GM21390 (cell line): ENCODE results near the gene TSPOAP1.

Source experiments
- ATAC-seq: cut with Tn5 transposase; IDR thresholded peaks from one replicate; pipeline ENCODE4 v1.9.1; 2021; ENCODE audit not compliant: unreplicated experiment

The TSPOAP1 gene

DNA sequence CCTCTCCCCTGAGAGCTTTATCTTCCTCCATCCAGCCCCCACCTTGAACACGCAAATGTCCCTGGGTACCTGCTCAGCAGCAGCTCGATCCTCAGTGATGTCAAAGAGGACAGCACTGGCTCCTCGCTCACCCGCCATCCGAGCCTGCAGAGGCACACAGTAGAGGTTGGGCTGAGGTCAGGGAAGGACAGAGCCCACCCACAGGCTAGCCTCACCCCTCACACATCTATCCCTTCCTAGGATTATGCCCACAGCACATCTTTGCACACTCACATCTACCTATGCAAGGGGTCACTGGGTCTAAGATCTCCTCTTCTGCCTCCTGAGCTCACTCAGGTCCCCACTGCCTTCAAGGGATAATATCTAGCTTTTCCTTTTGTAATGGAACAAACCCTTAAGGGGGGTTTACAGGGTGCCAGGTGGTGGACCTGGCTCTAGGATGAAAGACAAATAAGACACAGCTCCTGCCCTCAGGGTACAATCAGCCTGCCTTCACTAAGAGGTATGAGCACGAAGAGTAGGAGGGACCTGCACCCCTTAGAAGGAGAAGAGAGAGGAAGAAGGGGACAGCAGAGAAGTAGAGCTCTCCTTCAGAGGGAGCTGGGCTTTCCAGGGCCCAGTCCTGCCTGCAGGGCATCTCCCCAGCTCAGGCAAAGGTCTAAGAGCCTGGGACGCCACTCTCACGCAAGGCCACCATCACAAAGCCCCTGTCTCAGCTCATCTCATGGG is 35.0 kb upstream of the TSPOAP1 start:
- ATAC-seq, result no peak

DNA sequence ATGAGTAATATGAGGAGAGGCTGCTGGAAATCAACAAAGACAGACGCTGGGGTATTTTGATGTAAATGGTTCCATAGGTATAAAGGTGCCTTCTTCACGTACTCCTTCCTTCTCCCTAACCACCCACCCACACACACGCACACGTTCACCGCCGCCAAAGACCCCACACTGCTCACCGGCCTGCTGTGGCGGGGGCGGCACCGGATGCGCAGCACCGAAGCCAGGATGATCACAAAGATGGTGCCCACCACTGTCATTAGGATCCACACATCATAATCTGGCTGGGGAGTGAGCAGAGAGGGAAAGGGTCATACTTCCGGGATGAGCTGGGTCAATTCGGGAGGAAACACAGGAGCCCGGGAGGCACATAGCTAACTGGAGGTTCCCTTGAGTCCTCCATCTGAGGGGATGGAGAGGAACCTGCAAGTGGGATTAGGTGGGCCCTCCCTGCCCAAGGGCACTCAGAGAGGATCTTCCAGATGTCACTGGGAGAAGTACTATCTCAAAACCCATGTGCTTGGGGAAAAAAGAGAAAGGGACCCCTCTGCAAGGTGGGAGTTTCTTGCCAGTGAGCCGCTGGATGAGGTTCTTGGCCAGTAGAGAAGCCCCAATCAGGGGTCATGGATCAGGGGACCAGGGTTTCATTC is 33.9 kb upstream of the TSPOAP1 start:
- ATAC-seq, result no peak

DNA sequence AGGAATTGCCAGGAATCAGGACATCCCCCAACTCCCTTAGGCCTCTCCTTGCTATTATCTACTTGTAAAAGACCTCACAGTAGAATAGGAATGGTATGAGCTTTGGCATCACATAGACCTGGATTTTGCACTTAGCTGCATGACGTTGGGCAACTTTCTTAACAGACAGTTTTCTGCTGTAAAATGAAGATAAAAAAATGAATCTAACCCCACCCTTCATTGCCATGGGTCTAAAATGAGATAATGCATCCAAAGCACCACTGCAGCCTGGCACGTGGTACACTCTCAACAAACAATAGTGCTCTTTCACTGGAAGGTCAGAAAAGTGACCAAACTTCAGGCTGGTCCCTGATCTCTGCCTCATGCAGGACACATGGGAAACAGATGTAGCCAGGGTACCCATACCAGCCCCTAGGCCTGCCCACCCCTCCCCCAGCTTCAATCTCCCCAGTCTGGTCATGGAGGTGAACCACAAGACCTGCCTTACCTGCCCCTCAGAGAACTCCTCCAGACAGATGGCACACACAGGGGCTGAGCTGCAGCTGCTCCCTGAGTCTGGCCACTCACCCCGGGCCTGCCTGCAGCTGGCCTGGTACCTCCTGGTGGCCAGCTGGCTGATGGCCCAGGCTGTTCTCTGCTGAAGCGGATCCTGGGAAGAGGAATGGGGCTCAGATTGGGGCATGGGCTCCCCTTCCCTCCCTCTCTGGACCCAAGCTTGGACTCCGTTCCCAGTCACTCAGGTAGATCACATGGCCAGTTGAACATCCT is 31.9 kb upstream of the TSPOAP1 start:
- no peak for ATAC-seq

DNA sequence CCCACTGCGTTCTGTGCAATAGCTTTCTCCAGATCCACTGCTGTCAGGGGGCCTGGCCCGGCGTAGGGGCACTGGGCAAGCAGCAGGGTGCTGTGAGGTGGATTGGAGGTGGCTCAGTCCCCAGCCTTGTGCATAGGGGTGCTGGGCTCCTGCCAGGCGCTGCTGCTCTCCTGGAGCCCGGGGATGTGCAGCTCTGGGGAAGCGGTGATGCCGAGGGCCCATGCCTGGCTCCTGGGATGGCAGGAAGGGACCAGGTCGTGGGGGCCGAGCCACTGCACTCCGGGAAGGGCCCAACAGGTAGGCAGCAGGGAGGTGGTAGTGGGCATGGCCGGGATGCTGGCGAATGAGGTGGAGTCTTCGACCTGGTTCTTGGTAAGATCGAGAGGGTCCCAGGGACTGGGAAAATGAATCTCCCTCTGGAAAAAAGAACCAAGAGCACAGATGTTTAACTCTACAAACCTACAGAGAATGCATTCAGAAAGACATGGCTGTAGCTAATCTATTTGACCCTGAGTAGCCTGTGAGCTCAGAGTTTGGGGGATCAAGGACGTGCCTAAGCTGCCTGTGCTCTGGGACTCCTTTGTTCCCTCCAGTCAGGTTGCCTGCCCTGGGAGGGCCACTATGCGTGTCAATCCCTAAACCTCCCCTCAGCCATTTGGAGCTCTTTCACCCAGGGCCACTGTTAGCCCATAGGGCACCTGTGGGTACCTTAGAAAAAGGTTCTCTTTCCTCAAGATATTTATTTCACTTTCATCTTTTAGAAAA is 30.0 kb upstream of the TSPOAP1 start:
- no peak for ATAC-seq

DNA sequence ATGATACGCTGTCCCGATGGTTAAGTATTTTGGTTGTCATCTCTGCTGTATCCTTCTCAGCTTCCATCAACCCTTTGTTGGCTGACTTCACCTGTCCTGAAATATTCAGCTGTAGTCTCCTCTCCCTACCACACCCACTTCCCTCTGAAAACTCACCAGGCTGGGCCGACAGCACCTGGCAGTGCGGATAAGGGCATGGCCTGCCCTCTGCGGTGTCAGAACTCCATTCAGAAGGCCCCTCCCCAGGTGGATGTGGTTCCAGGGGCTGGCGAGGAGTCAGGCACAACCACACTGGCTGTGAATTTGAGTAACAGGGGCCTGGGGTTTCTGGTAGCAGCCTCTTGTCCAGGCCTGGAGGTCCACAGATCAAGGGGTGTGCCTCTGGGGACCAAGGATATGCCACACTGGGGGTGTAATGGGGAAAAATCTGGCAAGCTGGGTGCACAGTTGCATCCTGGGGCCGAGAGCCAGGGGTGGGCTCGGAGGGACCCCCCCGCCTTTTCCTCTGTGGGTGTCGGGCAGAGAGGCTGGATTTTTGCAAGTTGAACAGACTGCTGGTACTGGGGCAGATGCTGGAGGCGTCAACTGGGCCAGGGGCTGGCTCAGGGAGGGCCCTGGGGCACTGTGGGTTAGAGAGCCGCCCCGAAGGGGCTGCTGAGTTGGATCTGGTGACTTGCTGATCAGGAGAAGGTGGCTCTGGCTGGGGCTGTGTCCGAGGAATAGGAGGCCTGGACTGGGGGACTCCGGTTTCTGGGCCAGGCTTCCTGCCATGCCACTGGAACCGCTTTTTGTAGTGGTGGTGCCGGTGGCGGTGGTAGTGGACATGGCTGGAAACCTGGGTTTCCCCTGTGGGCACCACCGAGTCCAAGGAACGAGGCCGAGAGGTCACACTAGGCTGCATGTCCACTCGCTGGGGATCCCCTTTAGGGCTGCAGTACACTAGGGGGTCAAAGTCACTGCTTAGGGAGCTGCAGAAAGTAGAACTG is 29.0 kb upstream of the TSPOAP1 start:
- ATAC-seq, result no peak

DNA sequence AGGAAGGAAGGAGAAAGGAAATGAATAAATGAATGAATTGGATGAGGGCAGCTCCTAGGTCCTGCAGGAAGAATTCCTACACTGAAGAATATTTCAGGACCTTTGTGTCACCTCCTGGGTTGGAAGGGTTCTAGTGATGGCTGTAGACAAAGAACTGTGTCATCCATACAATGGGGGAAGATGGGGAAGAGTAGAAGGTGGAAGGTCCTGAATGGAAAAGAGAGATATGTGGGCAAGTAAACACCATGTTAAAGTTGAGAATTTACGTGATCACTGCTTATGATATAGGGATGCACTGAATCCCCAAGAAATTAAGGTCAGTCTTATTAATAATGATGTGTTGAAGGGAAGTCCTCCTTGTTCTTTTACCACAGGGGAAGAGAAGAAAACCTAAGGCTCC is 27.6 kb upstream of the TSPOAP1 start:
- no peak for ATAC-seq

DNA sequence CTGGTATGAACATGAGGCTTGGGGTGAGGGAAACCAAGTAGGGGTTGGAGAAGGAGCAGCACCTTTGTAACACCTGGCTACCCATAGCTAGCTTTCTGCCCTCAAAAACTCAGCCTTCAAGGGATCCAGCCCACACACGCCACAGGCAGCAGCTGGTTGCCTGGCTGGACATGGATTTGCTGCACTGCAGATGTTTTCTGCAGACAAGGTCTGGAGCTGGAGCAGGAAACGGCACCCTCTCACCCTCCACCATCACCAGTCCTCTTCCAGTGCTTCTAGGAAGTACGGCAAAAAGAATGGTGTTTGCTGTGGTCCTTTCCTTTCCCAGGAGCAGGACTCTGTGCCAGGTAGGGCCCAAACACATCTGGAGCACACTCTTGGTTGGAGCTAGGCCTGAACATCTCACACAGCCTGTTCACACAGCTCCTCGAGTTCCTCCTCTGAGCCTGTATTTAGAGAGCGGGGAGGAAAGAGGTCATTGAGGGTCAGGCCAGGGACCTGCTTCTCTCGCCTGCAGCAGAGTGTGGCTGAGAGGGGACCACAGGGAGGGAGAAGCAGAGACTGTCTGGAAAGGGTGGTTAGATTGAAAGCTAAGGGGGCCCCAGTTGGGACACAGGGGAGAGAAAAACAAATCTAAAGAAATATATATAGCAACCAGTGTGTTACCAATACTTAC is 26.1 kb upstream of the TSPOAP1 start:
- no peak for ATAC-seq

DNA sequence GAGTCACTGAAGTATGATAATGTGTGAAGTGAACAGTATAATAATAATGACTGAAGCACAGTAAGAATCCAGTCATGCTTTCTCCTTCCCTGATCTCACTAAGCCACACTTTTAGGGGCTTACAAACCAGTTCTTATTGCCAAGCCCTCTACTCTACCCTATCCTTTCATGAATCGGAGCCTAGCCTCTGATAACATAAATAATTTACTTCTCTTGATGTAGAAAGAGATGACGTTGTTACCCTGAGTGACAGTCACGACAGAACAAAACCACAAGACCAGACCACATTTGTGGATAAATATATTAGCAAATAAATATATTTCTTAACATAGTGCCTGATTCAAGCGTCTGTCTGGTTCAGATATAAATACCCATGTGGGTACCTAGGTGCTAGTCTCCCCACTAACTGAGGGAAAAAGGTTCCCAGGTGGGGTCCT is 24.8 kb upstream of the TSPOAP1 start:
- no peak for ATAC-seq

DNA sequence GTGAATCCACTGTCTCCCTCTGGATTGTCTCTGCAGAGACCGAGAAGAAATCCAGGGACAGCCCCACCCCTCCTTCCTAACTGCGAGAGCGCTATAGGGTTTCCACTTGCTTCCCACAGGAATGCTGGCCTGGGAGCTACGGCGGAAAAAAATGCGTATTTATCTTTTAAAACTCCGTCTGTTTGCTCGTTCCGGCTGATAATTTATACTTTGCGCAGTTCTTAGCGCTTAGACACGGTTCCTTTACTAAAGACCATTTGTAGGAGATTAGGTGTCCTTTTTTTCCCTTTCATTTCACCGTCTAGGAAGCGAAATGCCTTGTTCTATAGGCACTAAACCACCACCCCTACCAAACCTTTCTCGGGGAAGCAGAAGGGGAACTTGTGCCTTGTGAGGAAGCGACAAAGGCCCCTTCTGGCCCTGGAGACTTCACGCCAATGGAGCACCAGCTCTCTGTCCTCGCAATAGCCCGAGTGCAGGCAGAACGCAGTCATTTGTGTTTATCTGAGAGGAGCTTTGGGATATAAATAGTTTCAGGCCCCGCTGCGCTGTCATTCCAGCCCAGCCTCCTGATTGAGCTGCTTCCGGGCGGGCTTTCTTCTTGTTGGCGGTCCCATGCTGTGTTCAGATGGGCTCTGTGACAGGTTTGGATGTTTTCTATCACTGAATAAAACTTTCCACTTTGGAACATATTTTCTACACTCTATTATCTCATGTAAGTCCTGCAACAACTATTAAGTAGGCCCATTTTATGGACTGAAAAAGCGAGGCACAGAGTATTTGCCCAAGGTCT is 24.2 kb upstream of the TSPOAP1 start:
- ATAC-seq, result peak; percentile 4

DNA sequence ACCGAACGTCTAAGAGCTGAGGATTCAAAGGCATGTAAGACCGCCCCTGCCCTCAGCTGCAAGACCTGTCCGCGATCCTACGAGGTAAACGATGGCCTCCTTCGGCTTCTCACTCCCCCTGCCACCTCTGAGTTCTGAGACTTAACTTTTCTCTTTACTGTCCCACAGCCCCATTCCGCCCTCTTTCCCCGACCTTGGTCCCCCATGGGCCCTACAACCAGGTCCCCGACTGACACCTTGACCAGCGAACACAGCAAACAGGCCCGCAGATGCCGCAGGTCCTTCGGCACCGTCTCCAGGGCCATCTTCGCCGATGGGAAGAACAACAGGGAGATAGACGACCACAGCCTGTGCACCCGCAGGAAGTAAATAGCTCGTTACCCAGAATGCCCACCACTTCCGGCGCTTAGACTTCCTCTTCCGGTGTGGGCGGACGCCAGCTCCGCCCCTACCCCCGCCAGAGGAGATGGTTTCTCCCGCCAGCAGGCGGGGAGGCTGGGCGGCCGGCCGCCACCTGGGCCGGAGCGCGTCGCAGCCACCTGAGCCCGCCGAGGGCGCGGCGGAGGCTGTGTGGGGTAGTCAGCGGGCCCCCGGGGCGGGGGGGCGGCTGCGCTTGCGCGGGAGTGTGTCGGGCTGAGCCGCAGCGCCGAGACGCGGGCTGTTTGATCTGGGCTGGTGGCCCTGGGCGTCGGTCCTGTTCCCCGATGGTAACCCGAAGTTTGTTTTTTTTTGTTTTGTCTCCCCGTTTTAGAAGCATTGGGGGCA is 23.4 kb upstream of the TSPOAP1 start, which contains the start of gene SUPT4H1:
Gene SUPT4H1 (minus strand): TSS at position 371 of the 765 bp plus-strand sequence. CDS start 66 bp downstream, at position 305.
- peak; percentile 89 for ATAC-seq

DNA sequence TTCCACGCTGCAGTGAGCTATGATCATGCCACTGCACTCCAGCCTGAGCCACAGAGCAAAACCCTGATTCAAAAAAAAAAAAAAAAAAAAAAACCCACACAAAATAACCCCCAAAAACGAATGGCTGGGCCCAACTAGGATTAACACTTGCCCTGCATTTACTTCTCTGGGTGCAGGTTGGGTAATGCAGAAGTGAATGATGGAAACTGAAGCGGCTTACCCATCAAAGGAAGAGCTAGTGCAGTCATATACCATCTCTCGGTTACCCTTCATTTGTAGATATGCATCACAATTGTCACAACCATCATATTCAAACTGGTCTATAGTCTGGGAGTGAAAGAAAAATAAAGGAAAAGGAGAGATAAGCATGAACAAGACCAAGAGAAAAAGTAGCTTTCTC is 22.6 kb upstream of the TSPOAP1 start:
- no peak for ATAC-seq

DNA sequence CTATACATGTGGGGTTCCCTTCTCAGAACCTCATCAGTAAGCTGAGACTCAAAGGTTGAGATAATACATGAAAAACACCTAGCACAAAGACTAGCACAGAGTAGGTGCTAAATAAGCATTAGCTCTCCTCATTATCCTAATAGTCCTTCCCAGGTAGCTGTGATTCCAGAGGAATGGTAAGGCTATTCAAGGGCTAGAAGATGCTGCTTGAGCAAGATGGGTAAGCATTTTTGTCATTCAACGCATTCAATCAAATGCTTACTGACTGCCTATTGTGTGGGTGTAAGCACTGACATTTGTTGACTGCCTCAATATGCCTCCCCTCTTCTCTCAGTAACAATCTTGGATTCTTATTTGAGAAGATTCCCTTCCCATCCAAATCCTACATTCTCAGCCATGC is 19.4 kb upstream of the TSPOAP1 start:
- no peak for ATAC-seq

DNA sequence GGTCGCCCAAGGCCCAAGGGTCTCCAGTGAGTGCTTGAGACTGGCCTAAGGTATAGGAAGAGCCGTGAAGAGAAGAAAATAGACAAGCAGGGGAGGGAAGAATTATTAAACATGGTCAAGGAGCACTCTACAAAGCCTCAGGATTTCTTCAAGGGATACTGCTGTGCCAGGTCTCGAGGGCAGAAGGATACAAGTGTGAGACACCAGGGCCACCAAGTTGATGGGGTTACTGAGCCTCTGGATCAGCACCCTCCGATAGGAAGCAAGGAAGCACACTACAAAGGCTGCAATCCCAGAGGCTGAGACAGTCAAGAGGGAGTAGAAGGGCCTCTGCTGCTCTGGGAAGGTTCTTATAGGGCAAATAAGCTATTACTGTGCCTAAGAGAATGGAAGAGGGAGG is 16.9 kb upstream of the TSPOAP1 start:
- ATAC-seq, result no peak

DNA sequence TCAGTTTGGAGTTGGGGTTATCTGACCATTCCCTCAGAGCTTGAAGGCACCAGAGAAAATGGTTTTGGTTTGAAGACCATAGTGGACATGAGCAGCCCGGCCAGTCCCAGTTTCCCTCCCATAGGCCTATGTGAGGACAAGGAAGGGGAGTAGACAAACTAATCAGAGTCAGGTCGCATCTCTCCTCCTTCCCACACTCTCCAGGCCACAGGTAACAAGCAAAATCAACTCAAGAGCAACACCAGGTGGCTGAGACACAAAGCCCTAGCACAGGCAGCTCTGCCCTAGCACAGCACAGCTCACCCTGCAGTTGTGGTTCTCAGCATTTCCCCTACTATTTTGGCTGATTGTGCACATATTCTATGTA is 16.2 kb upstream of the TSPOAP1 start:
- peak; percentile 36 for ATAC-seq

DNA sequence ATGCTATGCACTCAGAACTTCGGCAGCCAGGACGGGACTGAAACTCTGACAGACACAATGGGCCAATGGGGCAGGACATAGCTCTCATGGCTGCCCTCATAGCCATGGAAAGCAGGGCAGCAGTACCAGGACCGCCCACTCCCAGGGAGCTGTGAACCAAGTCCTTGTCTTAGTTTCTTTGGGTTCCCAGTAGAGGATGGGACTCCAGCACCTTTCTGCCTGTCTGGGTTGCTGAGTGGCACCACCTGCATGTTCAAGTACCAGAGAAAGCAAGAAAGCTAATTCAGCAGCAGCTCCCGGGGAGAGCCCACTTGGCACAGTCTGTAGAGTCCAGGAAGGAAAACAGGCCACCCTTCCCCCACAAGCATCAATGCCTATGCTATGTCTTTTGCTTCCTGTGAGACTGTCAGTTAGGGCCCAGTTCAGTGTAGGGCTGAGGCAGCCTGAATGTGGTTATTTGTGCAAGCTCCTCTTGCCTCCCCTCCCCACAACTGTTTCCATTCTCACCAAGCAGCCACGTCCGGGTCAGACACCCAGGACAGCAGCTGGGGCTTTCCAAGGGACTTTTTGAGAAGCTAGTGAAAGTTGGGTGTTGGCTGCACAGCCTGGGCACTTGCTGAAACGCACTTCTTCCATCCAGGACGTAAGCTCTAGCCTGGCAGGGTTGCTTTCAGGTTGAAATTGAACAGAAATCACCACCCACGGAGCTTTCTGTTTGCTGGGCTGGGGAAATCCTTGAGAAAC is 15.6 kb upstream of the TSPOAP1 start:
- peak; percentile 79 for ATAC-seq

DNA sequence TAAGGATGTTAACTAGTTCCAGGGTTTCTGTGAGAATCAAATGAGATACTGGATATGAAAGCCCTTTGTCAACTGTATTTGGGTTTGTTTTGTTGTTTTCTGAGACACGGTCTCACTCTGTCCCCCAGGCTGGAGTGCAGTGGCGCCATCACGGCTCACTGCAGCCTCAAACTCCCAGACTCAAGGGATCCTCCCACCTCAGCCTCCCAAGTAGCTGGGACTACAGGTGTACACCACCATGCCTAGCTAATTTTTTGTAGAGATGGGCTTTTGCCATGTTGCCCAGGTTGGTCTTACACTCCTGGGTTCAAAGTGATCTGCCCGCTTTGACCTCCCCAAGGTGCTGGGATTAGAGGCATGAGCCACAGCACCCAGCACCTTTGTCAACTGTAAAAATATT is 14.5 kb upstream of the TSPOAP1 start:
- ATAC-seq, result no peak

DNA sequence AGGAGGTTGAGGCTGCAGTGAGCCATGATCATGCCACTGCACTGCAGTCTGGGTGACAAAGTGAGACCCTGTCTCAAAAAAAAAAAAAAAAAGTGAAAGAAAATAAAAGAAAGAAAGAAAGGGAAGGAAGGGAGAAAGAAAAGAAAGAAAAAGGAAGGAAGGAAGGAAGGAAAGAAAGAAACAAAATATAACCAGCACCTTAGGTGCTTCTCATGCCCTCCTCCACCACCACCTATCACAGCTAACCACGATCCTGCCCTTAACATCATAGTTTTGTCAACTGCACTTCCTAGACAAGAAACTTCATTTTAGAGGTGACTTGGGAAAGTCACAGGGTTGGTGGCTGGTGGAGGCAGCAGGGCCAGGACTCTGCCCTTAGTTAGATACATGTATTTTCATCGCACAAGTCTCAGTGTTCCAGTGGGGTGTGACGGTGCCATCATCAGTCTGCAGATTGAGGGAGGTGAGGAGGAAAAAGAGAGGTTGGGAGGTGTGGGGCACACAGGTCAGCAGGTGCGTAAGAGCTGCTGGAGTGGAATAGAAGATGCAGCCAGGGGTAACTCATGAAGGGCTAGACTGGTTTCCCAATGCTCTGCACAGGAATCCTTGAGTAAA is 13.4 kb upstream of the TSPOAP1 start:
- no peak for ATAC-seq
